Body of pancreas (tissue), 4 donors: Measurements from ENCODE around the gene CACNA2D3. TPM values are rescaled to one million over a fixed set of nuclear protein-coding genes. Genes with fewer than 3 reads are reported as not detected.

Source experiments
- ATAC-seq: fragments of 150-250 bp; one replicate; pipeline ENCODE4 v1.9.1; 2016
- DNase-seq, 4 donors: peaks; one replicate each; pipeline ENCODE4 v3.0.0-alpha.2; 2019
- H3K27ac ChIP-seq, 4 donors: fragments of 200-600 bp; sonication (generic); 1 replicate in 3 of 4; 2 replicates in 1 of 4; pipeline versions ENCODE4 v1.5.1 to v1.6.1; 2016 to 2019; ENCODE audit warnings: mild to moderate bottlenecking in 1 of 4, mixed read lengths in 1 of 4, moderate library complexity in 1 of 4
- H3K27me3 ChIP-seq, 2 donors: fragments of 200-600 bp; sonication (generic); one replicate each; pipeline ENCODE4 v1.6.0; 2016; ENCODE audit warnings: mild to moderate bottlenecking in 1 of 2
- H3K36me3 ChIP-seq, 2 donors: fragments of 200-600 bp; sonication (generic); replicated peaks in 1 of 2; 2 replicates each; pipeline ENCODE4 v1.5.1; 2016; ENCODE audit warnings: low read depth in 2 of 2; ENCODE audit not compliant: insufficient read depth in 1 of 2
- H3K4me1 ChIP-seq: fragments of 200-600 bp; sonication (generic); one replicate; pipeline ENCODE4 v1.6.0; 2016
- H3K4me3 ChIP-seq, 2 donors: fragments of 200-600 bp; sonication (generic); 1 replicate in 1 of 2; 2 replicates in 1 of 2; pipeline ENCODE4 v1.5.1; 2016 to 2019
- H3K9me3 ChIP-seq, 3 donors: fragments of 200-600 bp; sonication (generic); 1 replicate in 2 of 3; 2 replicates in 1 of 3; pipeline ENCODE4 v1.5.1; 2016
- CTCF ChIP-seq, 7 experiments: fragments of 450-650 bp in 4 of 7; fragments of 200-600 bp in 3 of 7; sonication (generic) in 3 of 7; IDR thresholded peaks; one replicate each; pipeline ENCODE4 v1.5.1; 2016 to 2019; ENCODE audit warnings: antibody characterized with exemption in 7 of 7
- POLR2A ChIP-seq, 3 donors: fragments of 450-650 bp; IDR thresholded peaks; one replicate each; pipeline ENCODE4 v1.6.1; 2016; ENCODE audit warnings: antibody characterized with exemption in 3 of 3, mild to moderate bottlenecking in 2 of 3
- WGBS, 2 donors: methylation state at CpG; one replicate each; pipeline ENCODE4 v1.1.5; 2017; 5-methylcytosine and 5-hydroxymethylcytosine counted together
- intact Hi-C: fragments of 100-400 bp; cut with DNase I; formaldehyde crosslinking; loops from one replicate; pipeline ENCODE4 v1.15.1; 2023
- total RNA-seq, 2 donors: library from RNA; depleted of rRNA; stranded (reverse); fragments of >200 nt; gene quantifications; one replicate each; pipeline ENCODE4 v1.1.0, GENCODE V29; 2016

CACNA2D3 gene
- total RNA-seq, 2 donors from 2014 or later: not detected

GRCh38 chr3:54713031-54713430 is 590.7 kb downstream of the CACNA2D3 start:
- DNase-seq: no peak
- ATAC-seq: no peak
- intact Hi-C loops: no loop called here
- Histone ChIP-seq H3K36me3 (no peaks in the 10 kb centered on the region), H3K4me1 (no peaks in the 10 kb centered on the region), H3K27me3 (no peaks in the 10 kb centered on the region), H3K27ac (no peak overlapping the region), H3K4me3 (no peak overlapping the region), H3K9me3 (no peaks in the 10 kb centered on the region)
- 15 to 23% methylated on average over 1 of the region's 1 CpG for WGBS, 2 donors
- TF ChIP-seq POLR2A (IDR thresholded peaks at IDR 0.05): no peak
- no peak for TF ChIP-seq CTCF (IDR thresholded peaks at IDR 0.05)

- DNase-seq (no peak), ATAC-seq (no peak)
- Histone ChIP-seq H3K4me3 (no peak overlapping the region), H3K9me3 (no peaks in the 10 kb centered on the region), H3K36me3 (no peaks in the 10 kb centered on the region), H3K27ac (no peak overlapping the region), H3K27me3 (no peaks in the 10 kb centered on the region), H3K4me1 (no peaks in the 10 kb centered on the region)
- no peak for TF ChIP-seq POLR2A (IDR thresholded peaks at IDR 0.05)
- TF ChIP-seq CTCF (IDR thresholded peaks at IDR 0.05): no peak
- WGBS, 2 donors: 61 to 64% methylated on average over 3 of the region's 3 CpGs
- intact Hi-C loops: no loop called here
Observed at GRCh38 chr3:54713455-54713854, 591.1 kb downstream of the CACNA2D3 start.

DNA sequence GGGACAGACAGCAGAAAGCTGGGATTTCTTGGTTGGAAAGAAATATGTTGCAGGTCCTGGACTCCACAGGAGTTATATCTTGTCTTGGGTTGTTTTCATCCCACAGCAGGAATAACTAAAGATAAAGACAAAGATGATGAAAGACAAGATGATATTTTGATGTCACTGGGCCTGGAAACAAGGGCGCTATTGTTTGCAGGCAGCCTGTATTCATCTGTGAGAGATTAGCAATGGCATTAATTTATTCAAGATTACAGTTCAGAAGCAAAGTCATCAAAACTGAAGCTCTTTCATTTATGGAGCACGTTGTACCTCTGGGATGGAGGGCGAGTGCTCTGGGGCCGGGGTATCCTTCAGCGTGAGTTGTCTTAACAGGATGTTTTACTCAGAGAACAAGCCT is 591.7 kb downstream of the CACNA2D3 start:
- H3K27ac ChIP-seq: no peak overlapping the region
- no peak for DNase-seq
- intact Hi-C loops: no loop called here
- H3K4me1 ChIP-seq: no peaks in the 10 kb centered on the region
- H3K36me3 ChIP-seq: no peaks in the 10 kb centered on the region
- no peak overlapping the region for H3K4me3 ChIP-seq
- TF ChIP-seq POLR2A (IDR thresholded peaks at IDR 0.05) (no peak), CTCF (IDR thresholded peaks at IDR 0.05) (no peak)
- H3K27me3 ChIP-seq: no peaks in the 10 kb centered on the region
- ATAC-seq: no peak
- no peaks in the 10 kb centered on the region for H3K9me3 ChIP-seq
- 79 to 81% methylated on average over 5 of the region's 5 CpGs for WGBS, 2 donors

GRCh38 chr3:54717506-54717905 is 595.2 kb downstream of the CACNA2D3 start:
- Histone ChIP-seq H3K4me1 (no peaks in the 10 kb centered on the region), H3K36me3 (no peaks in the 10 kb centered on the region), H3K27me3 (no peaks in the 10 kb centered on the region), H3K4me3 (no peak overlapping the region), H3K9me3 (no peaks in the 10 kb centered on the region), H3K27ac (no peak overlapping the region)
- ATAC-seq (no peak), DNase-seq (no peak)
- intact Hi-C loops: no loop called here
- TF ChIP-seq POLR2A (IDR thresholded peaks at IDR 0.05) (no peak), CTCF (IDR thresholded peaks at IDR 0.05) (no peak)
- WGBS, 2 donors: 79 to 86% methylated on average over 18 of the region's 18 CpGs

GRCh38 chr3:54719914-54720313 is 597.6 kb downstream of the CACNA2D3 start:
- H3K4me1 ChIP-seq: no peaks in the 10 kb centered on the region
- no peak overlapping the region for H3K27ac ChIP-seq
- no peak for ATAC-seq
- no peaks in the 10 kb centered on the region for H3K27me3 ChIP-seq
- TF ChIP-seq CTCF (IDR thresholded peaks at IDR 0.05) (no peak), POLR2A (IDR thresholded peaks at IDR 0.05) (no peak)
- DNase-seq: no peak
- no peaks in the 10 kb centered on the region for H3K9me3 ChIP-seq
- WGBS, 2 donors: 65 to 87% methylated on average over 1 of the region's 1 CpG
- H3K4me3 ChIP-seq: no peak overlapping the region
- intact Hi-C loops: no loop called here
- no peaks in the 10 kb centered on the region for H3K36me3 ChIP-seq
